ENCODE data around the gene PIK3AP1. TPM values are rescaled to one million over a fixed set of nuclear protein-coding genes. Genes with fewer than 3 reads are reported as not detected.

Gene PIK3AP1
- total and polyA plus RNA-seq, 2 of the 13 experiments (the other 11 are each of a cell fraction or from before 2014, with no cell fraction given) = 3.6 to 13.8 TPM

DNA sequence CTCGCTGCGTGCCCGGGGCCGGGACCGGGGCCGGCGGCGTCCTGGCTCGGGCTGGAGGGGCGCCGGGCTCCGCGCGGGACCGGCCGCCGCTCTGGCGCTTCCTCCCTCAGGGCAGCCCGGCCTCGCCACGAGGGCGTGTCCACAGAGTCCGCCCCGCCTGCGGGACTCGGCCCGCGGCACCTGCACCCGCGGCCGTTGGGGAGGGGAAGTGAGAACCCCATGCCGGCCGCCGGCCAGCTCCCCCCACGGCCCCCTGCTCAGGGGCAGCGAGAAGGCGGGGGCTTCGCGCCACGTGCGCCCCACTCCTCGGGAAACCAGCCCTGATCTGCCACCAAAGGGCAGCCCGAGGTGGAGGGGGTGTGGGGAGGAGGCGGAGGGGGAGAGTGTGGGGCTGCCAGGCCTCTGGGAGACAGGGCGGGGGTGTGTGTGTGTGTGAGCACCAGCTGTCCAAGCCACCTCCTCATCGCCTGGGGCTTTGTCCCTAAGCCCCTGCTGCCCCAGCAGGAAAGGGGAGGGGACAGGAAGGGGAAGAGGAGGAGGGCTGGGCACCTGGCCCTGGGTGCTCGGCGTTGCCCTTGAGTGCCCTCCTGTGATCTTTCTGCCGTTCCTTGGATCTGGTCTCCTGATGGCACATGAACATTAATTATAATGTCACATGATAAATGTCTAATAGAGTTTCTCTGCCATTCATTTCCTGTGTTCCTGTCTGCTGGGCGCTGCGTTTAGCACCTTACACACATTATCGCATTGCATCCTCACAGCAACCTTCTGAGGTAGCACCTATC, at the start of gene PIK3AP1 (continued):
- TF ChIP-seq, protein P1, sequence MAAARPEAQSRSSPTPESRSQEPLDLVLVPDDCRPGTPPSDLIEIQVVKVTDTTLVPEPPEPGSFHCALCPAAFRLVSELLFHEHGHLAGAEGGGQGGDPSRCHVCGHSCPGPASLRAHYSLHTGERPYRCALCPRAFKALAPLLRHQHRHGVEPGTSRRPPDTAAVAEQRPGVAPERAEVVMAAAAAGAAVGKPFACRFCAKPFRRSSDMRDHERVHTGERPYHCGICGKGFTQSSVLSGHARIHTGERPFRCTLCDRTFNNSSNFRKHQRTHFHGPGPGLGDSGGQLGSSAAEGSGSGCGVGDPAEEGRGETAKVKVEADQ (CRISPR knock-in tag; IDR thresholded peaks at IDR 0.05; ENCODE audit: borderline replicate concordance) = no peak
- TF ChIP-seq ZNF749 (CRISPR knock-in tag; IDR thresholded peaks at IDR 0.05; ENCODE audit: borderline replicate concordance) (no peak), ZNF33B (CRISPR knock-in tag; IDR thresholded peaks at IDR 0.05) (no peak), ZNF563 (CRISPR knock-in tag; IDR thresholded peaks at IDR 0.05) (no peak), ZNF644 (CRISPR knock-in tag; IDR thresholded peaks at IDR 0.05; ENCODE audit: low read depth) (no peak), CAMTA2 (CRISPR knock-in tag; IDR thresholded peaks at IDR 0.05; ENCODE audit: borderline replicate concordance) (no peak), ZNF207 (IDR thresholded peaks at IDR 0.05; ENCODE audit: borderline replicate concordance) (no peak), ZNF572 (CRISPR knock-in tag; IDR thresholded peaks at IDR 0.05) (no peak), XRCC5 (optimal IDR thresholded peaks at IDR 0.05; ENCODE audit: low read length) (no peak), NR3C1 (CRISPR knock-in tag; IDR thresholded peaks at IDR 0.05) (no peak), NCOR1 (IDR thresholded peaks at IDR 0.05; ENCODE audit: borderline replicate concordance, low read length) (no peak), TEAD2 (CRISPR knock-in tag; IDR thresholded peaks at IDR 0.05) (no peak), DMAP1 (CRISPR knock-in tag; IDR thresholded peaks at IDR 0.05) (no peak), GABPA (IDR thresholded peaks at IDR 0.05; ENCODE audit: low read depth, low read length) (no peak), GABPA (CRISPR knock-in tag; IDR thresholded peaks at IDR 0.05; ENCODE audit: low read depth) (peak; percentile 21; the same call in 1 of the 2 replicates), ZMAT3 (CRISPR knock-in tag; conservative IDR thresholded peaks at IDR 0.05) (no peak), ZNF780A (CRISPR knock-in tag; IDR thresholded peaks at IDR 0.05) (no peak), SIN3B (IDR thresholded peaks at IDR 0.05; ENCODE audit: low read length) (no peak), KAT2B (IDR thresholded peaks at IDR 0.05; ENCODE audit: borderline replicate concordance, low read depth, low read length) (no peak)
- TF ChIP-seq, protein P2, sequence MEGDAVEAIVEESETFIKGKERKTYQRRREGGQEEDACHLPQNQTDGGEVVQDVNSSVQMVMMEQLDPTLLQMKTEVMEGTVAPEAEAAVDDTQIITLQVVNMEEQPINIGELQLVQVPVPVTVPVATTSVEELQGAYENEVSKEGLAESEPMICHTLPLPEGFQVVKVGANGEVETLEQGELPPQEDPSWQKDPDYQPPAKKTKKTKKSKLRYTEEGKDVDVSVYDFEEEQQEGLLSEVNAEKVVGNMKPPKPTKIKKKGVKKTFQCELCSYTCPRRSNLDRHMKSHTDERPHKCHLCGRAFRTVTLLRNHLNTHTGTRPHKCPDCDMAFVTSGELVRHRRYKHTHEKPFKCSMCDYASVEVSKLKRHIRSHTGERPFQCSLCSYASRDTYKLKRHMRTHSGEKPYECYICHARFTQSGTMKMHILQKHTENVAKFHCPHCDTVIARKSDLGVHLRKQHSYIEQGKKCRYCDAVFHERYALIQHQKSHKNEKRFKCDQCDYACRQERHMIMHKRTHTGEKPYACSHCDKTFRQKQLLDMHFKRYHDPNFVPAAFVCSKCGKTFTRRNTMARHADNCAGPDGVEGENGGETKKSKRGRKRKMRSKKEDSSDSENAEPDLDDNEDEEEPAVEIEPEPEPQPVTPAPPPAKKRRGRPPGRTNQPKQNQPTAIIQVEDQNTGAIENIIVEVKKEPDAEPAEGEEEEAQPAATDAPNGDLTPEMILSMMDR (CRISPR knock-in tag; IDR thresholded peaks at IDR 0.05) = peak; percentile 40; the same call in 1 of the 2 replicates
- TF ChIP-seq, protein P3, sequence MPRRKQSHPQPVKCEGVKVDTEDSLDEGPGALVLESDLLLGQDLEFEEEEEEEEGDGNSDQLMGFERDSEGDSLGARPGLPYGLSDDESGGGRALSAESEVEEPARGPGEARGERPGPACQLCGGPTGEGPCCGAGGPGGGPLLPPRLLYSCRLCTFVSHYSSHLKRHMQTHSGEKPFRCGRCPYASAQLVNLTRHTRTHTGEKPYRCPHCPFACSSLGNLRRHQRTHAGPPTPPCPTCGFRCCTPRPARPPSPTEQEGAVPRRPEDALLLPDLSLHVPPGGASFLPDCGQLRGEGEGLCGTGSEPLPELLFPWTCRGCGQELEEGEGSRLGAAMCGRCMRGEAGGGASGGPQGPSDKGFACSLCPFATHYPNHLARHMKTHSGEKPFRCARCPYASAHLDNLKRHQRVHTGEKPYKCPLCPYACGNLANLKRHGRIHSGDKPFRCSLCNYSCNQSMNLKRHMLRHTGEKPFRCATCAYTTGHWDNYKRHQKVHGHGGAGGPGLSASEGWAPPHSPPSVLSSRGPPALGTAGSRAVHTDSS (CRISPR knock-in tag; conservative IDR thresholded peaks at IDR 0.05) = no peak
- TF ChIP-seq, protein P4, sequence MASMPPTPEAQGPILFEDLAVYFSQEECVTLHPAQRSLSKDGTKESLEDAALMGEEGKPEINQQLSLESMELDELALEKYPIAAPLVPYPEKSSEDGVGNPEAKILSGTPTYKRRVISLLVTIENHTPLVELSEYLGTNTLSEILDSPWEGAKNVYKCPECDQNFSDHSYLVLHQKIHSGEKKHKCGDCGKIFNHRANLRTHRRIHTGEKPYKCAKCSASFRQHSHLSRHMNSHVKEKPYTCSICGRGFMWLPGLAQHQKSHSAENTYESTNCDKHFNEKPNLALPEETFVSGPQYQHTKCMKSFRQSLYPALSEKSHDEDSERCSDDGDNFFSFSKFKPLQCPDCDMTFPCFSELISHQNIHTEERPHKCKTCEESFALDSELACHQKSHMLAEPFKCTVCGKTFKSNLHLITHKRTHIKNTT (CRISPR knock-in tag; IDR thresholded peaks at IDR 0.05) = no peak
- TF ChIP-seq, protein P5, sequence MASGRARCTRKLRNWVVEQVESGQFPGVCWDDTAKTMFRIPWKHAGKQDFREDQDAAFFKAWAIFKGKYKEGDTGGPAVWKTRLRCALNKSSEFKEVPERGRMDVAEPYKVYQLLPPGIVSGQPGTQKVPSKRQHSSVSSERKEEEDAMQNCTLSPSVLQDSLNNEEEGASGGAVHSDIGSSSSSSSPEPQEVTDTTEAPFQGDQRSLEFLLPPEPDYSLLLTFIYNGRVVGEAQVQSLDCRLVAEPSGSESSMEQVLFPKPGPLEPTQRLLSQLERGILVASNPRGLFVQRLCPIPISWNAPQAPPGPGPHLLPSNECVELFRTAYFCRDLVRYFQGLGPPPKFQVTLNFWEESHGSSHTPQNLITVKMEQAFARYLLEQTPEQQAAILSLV (CRISPR knock-in tag; IDR thresholded peaks at IDR 0.05; ENCODE audit: borderline replicate concordance) = no peak; the same call in 1 of the 2 replicates
- TF ChIP-seq, protein P6, sequence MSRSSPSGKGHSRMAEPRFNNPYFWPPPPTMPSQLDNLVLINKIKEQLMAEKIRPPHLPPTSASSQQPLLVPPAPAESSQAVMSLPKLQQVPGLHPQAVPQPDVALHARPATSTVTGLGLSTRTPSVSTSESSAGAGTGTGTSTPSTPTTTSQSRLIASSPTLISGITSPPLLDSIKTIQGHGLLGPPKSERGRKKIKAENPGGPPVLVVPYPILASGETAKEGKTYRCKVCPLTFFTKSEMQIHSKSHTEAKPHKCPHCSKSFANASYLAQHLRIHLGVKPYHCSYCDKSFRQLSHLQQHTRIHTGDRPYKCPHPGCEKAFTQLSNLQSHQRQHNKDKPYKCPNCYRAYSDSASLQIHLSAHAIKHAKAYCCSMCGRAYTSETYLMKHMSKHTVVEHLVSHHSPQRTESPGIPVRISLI (CRISPR knock-in tag; IDR thresholded peaks at IDR 0.05; ENCODE audit: borderline replicate concordance) = no peak
